IMR-90 (cell line): ENCODE results near the gene PTPRN2. TPM values are rescaled to one million over a fixed set of nuclear protein-coding genes. Genes with fewer than 3 reads are reported as not detected.

Experiments used
- ATAC-seq: fragments of 200-7000 bp; cut with Tn5 transposase; 2 replicates; pipeline ENCODE4 v1.9.1; 2020; ENCODE audit warnings: low read depth, mild to moderate bottlenecking, moderate library complexity
- BruUV-seq: library from RNA; stranded (reverse); fragments of 400-500 nt; replicated peaks from 2 replicates; lab custom pipeline; 2021; lab: Mats Ljungman, UMichigan
- CTCF ChIA-PET: fragments of 300-600 bp; formaldehyde crosslinking; extraction: SDS; loops from one replicate; lab custom pipeline; 2021; ENCODE audit warnings: antibody characterized with exemption; lab: Yijun Ruan, JAX
- POLR2A ChIA-PET: fragments of 300-600 bp; sonication (Branson Sonifier 250); formaldehyde crosslinking; loops from one replicate; lab custom pipeline; 2022; ENCODE audit warnings: antibody characterized with exemption; ENCODE audit not compliant: unreplicated experiment; lab: Charles Lee
- DNase-seq: peaks from one replicate; pipeline ENCODE4 v3.0.0; 2013
- H2AFZ ChIP-seq: replicated peaks from 2 replicates; pipeline ENCODE3; 2013; ENCODE audit warnings: low read length, mild to moderate bottlenecking; ENCODE audit not compliant: poor library complexity
- H2AK5ac ChIP-seq: 2 replicates; pipeline ENCODE4 v1.6.1; 2013; ENCODE audit warnings: low read depth, low read length, inconsistent platforms
- H2AK9ac ChIP-seq: replicated peaks from 2 replicates; pipeline ENCODE3; 2013; ENCODE audit warnings: mild to moderate bottlenecking, low read depth, low read length, moderate library complexity; ENCODE audit not compliant: poor library complexity
- H2BK120ac ChIP-seq: 2 replicates; pipeline ENCODE4 v1.6.1; 2013; ENCODE audit warnings: low read depth, low read length, inconsistent platforms
- H2BK15ac ChIP-seq: 3 replicates; pipeline ENCODE4 v1.6.1; 2013; ENCODE audit warnings: low read depth, low read length, inconsistent platforms
- H2BK20ac ChIP-seq: 2 replicates; pipeline ENCODE4 v1.6.1; 2013; ENCODE audit warnings: low read depth, mild to moderate bottlenecking, inconsistent platforms, low read length, moderate library complexity
- H2BK5ac ChIP-seq: 2 replicates; pipeline ENCODE4 v1.6.1; 2013; ENCODE audit warnings: mild to moderate bottlenecking, low read depth, low read length, inconsistent platforms; ENCODE audit not compliant: poor library complexity, severe bottlenecking
- H3K14ac ChIP-seq: replicated peaks from 2 replicates; pipeline ENCODE4 v1.6.1; 2013; ENCODE audit warnings: low read depth, low read length, inconsistent platforms
- H3K18ac ChIP-seq: 2 replicates; pipeline ENCODE4 v1.6.1; 2013; ENCODE audit warnings: low read depth, low read length, control low read depth
- H3K23ac ChIP-seq: 2 replicates; pipeline ENCODE4 v1.6.1; 2013; ENCODE audit warnings: low read depth, low read length, inconsistent platforms
- H3K27ac ChIP-seq: 2 replicates; pipeline ENCODE4 v1.5.1; 2013; ENCODE audit warnings: mild to moderate bottlenecking, control low read depth, low read length; ENCODE audit not compliant: insufficient read depth
- H3K27me3 ChIP-seq: 2 replicates; pipeline ENCODE4 v1.6.1; 2013; ENCODE audit warnings: low read length; ENCODE audit not compliant: control insufficient read depth, insufficient read depth
- H3K36me3 ChIP-seq: 2 replicates; pipeline ENCODE4 v1.6.1; 2013; ENCODE audit warnings: low read length, mixed read lengths; ENCODE audit not compliant: control insufficient read depth, insufficient read depth
- H3K4ac ChIP-seq: 2 replicates; pipeline ENCODE4 v1.6.1; 2013; ENCODE audit warnings: low read depth, low read length, inconsistent platforms
- H3K4me1 ChIP-seq: 2 replicates; pipeline ENCODE4 v1.6.1; 2013; ENCODE audit warnings: low read length, mixed read lengths; ENCODE audit not compliant: control insufficient read depth, insufficient read depth
- H3K4me2 ChIP-seq: 2 replicates; pipeline ENCODE4 v1.6.1; 2013; ENCODE audit warnings: low read depth, mild to moderate bottlenecking, control low read depth, low read length, moderate library complexity
- H3K4me3 ChIP-seq: 2 replicates; pipeline ENCODE4 v1.5.1; 2013; ENCODE audit warnings: low read depth, mild to moderate bottlenecking, control low read depth, low read length, moderate library complexity; ENCODE audit not compliant: insufficient read depth
- H3K56ac ChIP-seq: 2 replicates; pipeline ENCODE4 v1.6.1; 2013; ENCODE audit warnings: low read length, inconsistent platforms; ENCODE audit not compliant: insufficient read depth; ENCODE audit errors: extremely low read depth
- H3K79me1 ChIP-seq, 2 experiments: 2 replicates each; pipeline ENCODE4 v1.6.1; 2013; ENCODE audit warnings: low read length in 2 of 2, inconsistent platforms in 1 of 2, low read depth in 1 of 2
- H3K9ac ChIP-seq: 2 replicates; pipeline ENCODE4 v1.6.1; 2013; ENCODE audit warnings: low read depth, low read length, control low read depth
- H3K9me1 ChIP-seq: 2 replicates; pipeline ENCODE4 v1.6.1; 2013; ENCODE audit warnings: low read length, inconsistent platforms; ENCODE audit not compliant: insufficient read depth
- H3K9me3 ChIP-seq: 2 replicates; pipeline ENCODE4 v1.6.1; 2013; ENCODE audit warnings: low read length; ENCODE audit not compliant: control insufficient read depth, insufficient read depth
- H4K20me1 ChIP-seq: 2 replicates; pipeline ENCODE4 v1.6.1; 2013; ENCODE audit warnings: low read length, inconsistent platforms; ENCODE audit not compliant: insufficient read depth
- H4K5ac ChIP-seq: 2 replicates; pipeline ENCODE4 v1.6.1; 2013; ENCODE audit warnings: mild to moderate bottlenecking, low read depth, low read length, control low read depth
- H4K8ac ChIP-seq, 2 experiments: 2 replicates each; pipeline ENCODE4 v1.6.1; 2013; ENCODE audit warnings: low read depth in 2 of 2, low read length in 2 of 2, control low read depth in 1 of 2, inconsistent platforms in 1 of 2
- H4K91ac ChIP-seq: 2 replicates; pipeline ENCODE4 v1.6.1; 2013; ENCODE audit warnings: low read depth, low read length, inconsistent platforms; ENCODE audit not compliant: insufficient read depth
- CEBPB ChIP-seq: IDR thresholded peaks from 2 replicates; pipeline ENCODE4 v1.6.1; 2012; ENCODE audit warnings: low read depth, low read length, improper control_type of control experiment
- FOS ChIP-seq: fragments of 150-350 bp; IDR thresholded peaks from 2 replicates; pipeline ENCODE4 v1.6.1; 2016; ENCODE audit warnings: low read depth, low read length
- MAFK ChIP-seq: IDR thresholded peaks from 2 replicates; pipeline ENCODE4 v1.6.1; 2012; ENCODE audit warnings: low read depth, low read length, improper control_type of control experiment
- MAZ ChIP-seq: IDR thresholded peaks from 2 replicates; pipeline ENCODE4 v1.6.1; 2012; ENCODE audit warnings: low read depth, mild to moderate bottlenecking, low read length, improper control_type of control experiment, moderate library complexity, borderline replicate concordance
- NFE2L2 ChIP-seq: fragments of 150-350 bp; IDR thresholded peaks from 2 replicates; pipeline ENCODE4 v1.6.1; 2016; ENCODE audit warnings: low read depth, mild to moderate bottlenecking, low read length
- POLR2A ChIP-seq: IDR thresholded peaks from 2 replicates; pipeline ENCODE4 v1.6.1; 2012; ENCODE audit warnings: mild to moderate bottlenecking, low read depth, low read length
- RCOR1 ChIP-seq: IDR thresholded peaks from 2 replicates; pipeline ENCODE4 v1.6.1; 2012; ENCODE audit warnings: mild to moderate bottlenecking, low read length, improper control_type of control experiment; ENCODE audit not compliant: insufficient replicate concordance
- RFX5 ChIP-seq: IDR thresholded peaks from 2 replicates; pipeline ENCODE4 v1.8.0; 2012; ENCODE audit warnings: low read depth, mild to moderate bottlenecking, low read length, moderate library complexity
- WGBS, 2 experiments: methylation state at CpG; one replicate each; pipeline versions ENCODE4 v1.1.5 to v1.1.7; 2013; ENCODE audit warnings: missing lambda C conversion rate in 2 of 2; ENCODE audit not compliant: insufficient read length in 1 of 2; ENCODE audit errors: extremely low coverage in 2 of 2; 5-methylcytosine and 5-hydroxymethylcytosine counted together
- dilution Hi-C: fragments of 300-500 bp; cut with HindIII; formaldehyde crosslinking; loops from one replicate; pipeline ENCODE4 v1.14.3; 2018; ENCODE audit warnings: low sequenced_read_pairs; ENCODE audit not compliant: unreplicated experiment
- in situ Hi-C: fragments of 300-500 bp; cut with MboI; formaldehyde crosslinking; loops from 3 replicates; pipeline ENCODE4 v1.14.3; 2019; ENCODE audit warnings: low sequenced_read_pairs, inconsistent platforms, mixed read lengths
- intact Hi-C: fragments of 100-400 bp; cut with micrococcal nuclease; formaldehyde crosslinking; loops from 2 replicates; pipeline ENCODE4 v1.10.0; 2022
- polyA plus RNA-seq, 3 experiments: library from polyadenylated mRNA; depleted of rRNA; stranded (reverse); fragments of >200 nt; gene quantifications; 2 replicates each; pipeline ENCODE4 v1.2.3, GENCODE V29; 2012; ENCODE audit warnings: low replicate concordance in 1 of 3
- total RNA-seq: library from RNA; depleted of rRNA; stranded (reverse); fragments of >200 nt; gene quantifications from 2 replicates; pipeline ENCODE4 v1.2.3, GENCODE V29; 2012
- TF ChIP-seq, protein P1 (sequence below): fragments of 150-350 bp; IDR thresholded peaks from 2 replicates; pipeline ENCODE4 v1.6.1; 2017; ENCODE audit warnings: mild to moderate bottlenecking, antibody characterized with exemption, low read length, low read depth
- TF ChIP-seq, protein P2 (sequence below): conservative IDR thresholded peaks from 2 replicates; pipeline ENCODE4 v1.5.1; 2012; ENCODE audit warnings: mild to moderate bottlenecking, low read depth, low read length, improper control_type of control experiment

Gene PTPRN2
- total and polyA plus RNA-seq, 2 of the 4 experiments (the other 2 are of a cell fraction) = 0.03 TPM; not detected in 1

DNA sequence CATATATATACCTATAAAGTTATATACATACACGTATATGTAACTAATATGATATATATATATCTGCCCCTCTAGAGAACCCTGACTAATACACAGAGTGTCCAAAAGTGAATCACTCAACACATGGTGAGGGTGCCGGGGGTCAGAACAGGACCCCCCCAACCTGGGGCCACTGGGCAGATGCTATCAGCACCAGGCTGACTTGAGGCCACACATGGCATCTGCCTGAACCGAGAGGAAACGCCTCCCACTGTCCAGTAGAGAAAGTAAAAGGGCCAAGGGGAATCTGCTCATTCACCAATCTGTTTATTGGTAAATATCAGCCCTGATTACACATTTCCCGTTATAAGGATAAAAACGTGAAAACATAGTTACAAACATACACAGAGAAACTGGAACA, 218.3 kb downstream of the PTPRN2 start:
- Histone ChIP-seq H2BK20ac (no peak overlapping the region), H3K9me1 (no peaks in the 10 kb centered on the region), H2BK5ac (no peak overlapping the region), H3K18ac (no peak overlapping the region), H3K27me3 (no peaks in the 10 kb centered on the region), H2AK5ac (no peak overlapping the region), H3K4me2 (no peak overlapping the region), H2AFZ (no peak overlapping the region), H3K79me1 (no peaks in the 10 kb centered on the region), H3K27ac (no peak overlapping the region), H3K9me3 (peaks cover 39% of the 10 kb centered on the region), H3K14ac (no peak overlapping the region), H4K5ac (no peak overlapping the region), H3K4ac (no peak overlapping the region), H2BK15ac (no peak overlapping the region), H3K9ac (no peak overlapping the region), H3K4me3 (no peak overlapping the region), H3K23ac (no peak overlapping the region), H4K91ac (no peak overlapping the region), H2AK9ac (no peak overlapping the region), H3K4me1 (no peaks in the 10 kb centered on the region), H4K20me1 (no peaks in the 10 kb centered on the region), H4K8ac (no peak overlapping the region), H3K56ac (no peak overlapping the region), H3K36me3 (no peaks in the 10 kb centered on the region), H2BK120ac (no peak overlapping the region)
- in situ Hi-C loops = no loop called here
- TF ChIP-seq POLR2A (no peak), RCOR1 (no peak), NFE2L2 (no peak), RFX5 (no peak), CEBPB (no peak), FOS (no peak), MAFK (no peak), MAZ (no peak)
- TF ChIP-seq, protein P1, sequence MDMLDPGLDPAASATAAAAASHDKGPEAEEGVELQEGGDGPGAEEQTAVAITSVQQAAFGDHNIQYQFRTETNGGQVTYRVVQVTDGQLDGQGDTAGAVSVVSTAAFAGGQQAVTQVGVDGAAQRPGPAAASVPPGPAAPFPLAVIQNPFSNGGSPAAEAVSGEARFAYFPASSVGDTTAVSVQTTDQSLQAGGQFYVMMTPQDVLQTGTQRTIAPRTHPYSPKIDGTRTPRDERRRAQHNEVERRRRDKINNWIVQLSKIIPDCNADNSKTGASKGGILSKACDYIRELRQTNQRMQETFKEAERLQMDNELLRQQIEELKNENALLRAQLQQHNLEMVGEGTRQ = no peak
- TF ChIP-seq, protein P2, sequence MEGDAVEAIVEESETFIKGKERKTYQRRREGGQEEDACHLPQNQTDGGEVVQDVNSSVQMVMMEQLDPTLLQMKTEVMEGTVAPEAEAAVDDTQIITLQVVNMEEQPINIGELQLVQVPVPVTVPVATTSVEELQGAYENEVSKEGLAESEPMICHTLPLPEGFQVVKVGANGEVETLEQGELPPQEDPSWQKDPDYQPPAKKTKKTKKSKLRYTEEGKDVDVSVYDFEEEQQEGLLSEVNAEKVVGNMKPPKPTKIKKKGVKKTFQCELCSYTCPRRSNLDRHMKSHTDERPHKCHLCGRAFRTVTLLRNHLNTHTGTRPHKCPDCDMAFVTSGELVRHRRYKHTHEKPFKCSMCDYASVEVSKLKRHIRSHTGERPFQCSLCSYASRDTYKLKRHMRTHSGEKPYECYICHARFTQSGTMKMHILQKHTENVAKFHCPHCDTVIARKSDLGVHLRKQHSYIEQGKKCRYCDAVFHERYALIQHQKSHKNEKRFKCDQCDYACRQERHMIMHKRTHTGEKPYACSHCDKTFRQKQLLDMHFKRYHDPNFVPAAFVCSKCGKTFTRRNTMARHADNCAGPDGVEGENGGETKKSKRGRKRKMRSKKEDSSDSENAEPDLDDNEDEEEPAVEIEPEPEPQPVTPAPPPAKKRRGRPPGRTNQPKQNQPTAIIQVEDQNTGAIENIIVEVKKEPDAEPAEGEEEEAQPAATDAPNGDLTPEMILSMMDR = no peak
- POLR2A ChIA-PET = no interaction called here
- intact Hi-C loops = no loop called here
- CTCF ChIA-PET = no interaction called here
- dilution Hi-C loops = no loop called here
- no peak for ATAC-seq
- no CpG with 5 or more reads among the region's 6 CpGs for WGBS, 2 experiments
- no TSS peak for BruUV-seq
- DNase-seq = no peak
